GM23338 (cell line): Measurements from ENCODE around the gene VARS2. TPM values are rescaled to one million over a fixed set of nuclear protein-coding genes. Genes with fewer than 3 reads are reported as not detected.

Experiments used
- ATAC-seq: fragments of 200-7000 bp; cut with Tn5 transposase; 3 replicates; pipeline ENCODE4 v1.9.1; 2020
- DNase-seq: peaks from one replicate; pipeline ENCODE4 v3.0.0-alpha.2; 2015; ENCODE audit warnings: low spot score
- H2AFZ ChIP-seq: fragments of 200-600 bp; sonication (generic); 2 replicates; pipeline ENCODE4 v1.8.0; 2016; ENCODE audit warnings: antibody characterized with exemption, mild to moderate bottlenecking, moderate library complexity
- H3F3A ChIP-seq: fragments of 200-600 bp; sonication (generic); replicated peaks from 2 replicates; pipeline ENCODE4 v1.8.0; 2017; ENCODE audit warnings: antibody characterized with exemption, mixed run types, low read depth
- H3K27ac ChIP-seq: fragments of 200-600 bp; sonication (generic); 2 replicates; pipeline ENCODE4 v1.6.1; 2016; ENCODE audit warnings: low read depth
- H3K27me3 ChIP-seq: fragments of 200-600 bp; sonication (generic); 2 replicates; pipeline ENCODE4 v1.8.0; 2016; ENCODE audit warnings: mild to moderate bottlenecking, mixed run types, moderate library complexity; ENCODE audit not compliant: insufficient read depth
- H3K36me3 ChIP-seq: fragments of 200-600 bp; sonication (generic); 2 replicates; pipeline ENCODE4 v1.8.0; 2016; ENCODE audit warnings: mild to moderate bottlenecking; ENCODE audit not compliant: insufficient read depth
- H3K4me1 ChIP-seq: fragments of 200-600 bp; sonication (generic); 2 replicates; pipeline ENCODE4 v1.8.0; 2016; ENCODE audit warnings: mild to moderate bottlenecking, moderate library complexity; ENCODE audit not compliant: insufficient read depth
- H3K4me2 ChIP-seq: fragments of 200-600 bp; sonication (generic); 2 replicates; pipeline ENCODE4 v1.7.1; 2017; ENCODE audit warnings: mixed run types
- H3K4me3 ChIP-seq: fragments of 200-600 bp; sonication (generic); 2 replicates; pipeline ENCODE4 v1.6.1; 2016; ENCODE audit warnings: mixed run types
- H3K79me2 ChIP-seq: fragments of 200-600 bp; sonication (generic); replicated peaks from 2 replicates; pipeline ENCODE4 v1.8.0; 2017; ENCODE audit warnings: mild to moderate bottlenecking; ENCODE audit not compliant: insufficient read depth
- H3K9me2 ChIP-seq: fragments of 200-600 bp; sonication (generic); 2 replicates; pipeline ENCODE4 v1.8.0; 2017; ENCODE audit not compliant: insufficient read depth
- H4K20me1 ChIP-seq: fragments of 200-600 bp; sonication (generic); replicated peaks from 2 replicates; pipeline ENCODE4 v1.8.0; 2017; ENCODE audit warnings: mild to moderate bottlenecking; ENCODE audit not compliant: insufficient read depth
- H3K27ac Mint-ChIP-seq: 2 replicates; pipeline ENCODE4 v1.8.0; 2020; ENCODE audit warnings: inconsistent platforms, mild to moderate bottlenecking, moderate library complexity, mixed read lengths
- H3K27me3 Mint-ChIP-seq: 3 replicates; pipeline ENCODE4 v1.8.0; 2022; ENCODE audit warnings: low read depth, mild to moderate bottlenecking, moderate library complexity, mixed read lengths, inconsistent platforms; ENCODE audit not compliant: insufficient read depth, poor library complexity
- H3K36me3 Mint-ChIP-seq: 3 replicates; pipeline ENCODE4 v1.8.0; 2021; ENCODE audit warnings: low read depth, mild to moderate bottlenecking, inconsistent platforms, moderate library complexity, mixed read lengths
- H3K4me1 Mint-ChIP-seq: 3 replicates; pipeline ENCODE4 v1.8.0; 2020; ENCODE audit warnings: mild to moderate bottlenecking, inconsistent platforms, mixed read lengths
- H3K4me3 Mint-ChIP-seq: 3 replicates; pipeline ENCODE4 v1.8.0; 2021; ENCODE audit warnings: moderate library complexity, mild to moderate bottlenecking, inconsistent platforms, mixed read lengths
- H3K9me3 Mint-ChIP-seq: 3 replicates; pipeline ENCODE4 v1.8.0; 2020; ENCODE audit warnings: moderate library complexity, mild to moderate bottlenecking, inconsistent platforms, mixed read lengths
- CREB1 ChIP-seq: fragments of 250-450 bp; sonication (Bioruptor Pico); IDR thresholded peaks from 2 replicates; pipeline ENCODE4 v1.5.0; 2020; ENCODE audit warnings: low read depth, mild to moderate bottlenecking, moderate library complexity
- CTCF ChIP-seq, 2 experiments: fragments of 200-600 bp in 1 of 2; sonication (generic) in 1 of 2; conservative IDR thresholded peaks; 2 replicates each; pipeline versions ENCODE4 v1.5.1 to v1.6.1; 2016 to 2017; ENCODE audit warnings: antibody characterized with exemption in 2 of 2, low read depth in 2 of 2, mild to moderate bottlenecking in 2 of 2, moderate library complexity in 1 of 2
- EZH2 ChIP-seq: fragments of 200-600 bp; sonication (generic); IDR thresholded peaks from one replicate; pipeline ENCODE4 v1.8.0; 2017; ENCODE audit warnings: antibody characterized with exemption, mild to moderate bottlenecking, low read depth; ENCODE audit not compliant: unreplicated experiment
- EZH2phosphoT487 ChIP-seq: fragments of 200-600 bp; sonication (generic); IDR thresholded peaks from one replicate; pipeline ENCODE4 v1.8.1; 2018; ENCODE audit warnings: antibody characterized with exemption; ENCODE audit not compliant: unreplicated experiment
- NANOG ChIP-seq: IDR thresholded peaks from 2 replicates; pipeline ENCODE4 v1.6.1; 2016; ENCODE audit warnings: antibody characterized with exemption, borderline replicate concordance
- POLR2AphosphoS5 ChIP-seq: IDR thresholded peaks from 2 replicates; pipeline ENCODE4 v1.6.1; 2016; ENCODE audit warnings: antibody characterized with exemption, low read depth
- ZNF331 ChIP-seq: fragments of 250-450 bp; sonication (Bioruptor Pico); IDR thresholded peaks from 2 replicates; pipeline ENCODE4 v1.5.0; 2020; ENCODE audit warnings: low read depth, mild to moderate bottlenecking, moderate library complexity
- ZNF462 ChIP-seq: fragments of 250-450 bp; sonication (Bioruptor Pico); IDR thresholded peaks from 2 replicates; pipeline ENCODE4 v1.5.0; 2020; ENCODE audit warnings: mild to moderate bottlenecking, moderate library complexity
- polyA plus RNA-seq: library from polyadenylated mRNA; unstranded; fragments of >200 nt; fragmentation: Nextera tagmentation; extraction: Ambion mirVana; gene quantifications from 2 replicates; pipeline ENCODE4 v1.2.1, GENCODE V29; 2016
- total RNA-seq: library from RNA; depleted of rRNA; stranded (reverse); fragments of >200 nt; shearing (Covaris generic); gene quantifications from 2 replicates; pipeline ENCODE4 v1.2.3, GENCODE V29; 2014

The VARS2 gene
- total and polyA plus RNA-seq, 2 experiments from 2014 or later = 13.7 to 36.4 TPM

GRCh38 chr6:30889496-30889885 is 24.5 kb upstream of the VARS2 start (continued):
- no peak for TF ChIP-seq ZNF462 (CRISPR knock-in tag)
- TF ChIP-seq EZH2phosphoT487 = no peak
- no peak for TF ChIP-seq NANOG
- no peak for TF ChIP-seq CTCF (conservative IDR thresholded peaks at IDR 0.05; ENCODE audit: low read depth in 2 of 2)
- TF ChIP-seq POLR2AphosphoS5 = no peak
- TF ChIP-seq CREB1 = no peak

- H3K9me2 ChIP-seq = no peaks in the 10 kb centered on the region
- Mint-ChIP-seq H3K4me1 (peaks cover 49% of the 10 kb centered on the region), H3K27ac (peak overlapping the region; percentile 35; the same call in 1 of the 2 replicates), H3K4me3 (no peak overlapping the region; the same call in 2 of the 3 replicates), H3K36me3 (peaks cover 56% of the 10 kb centered on the region), H3K9me3 (no peaks in the 10 kb centered on the region), H3K27me3 (peaks cover 11% of the 10 kb centered on the region)
- no peak overlapping the region for H3K27ac ChIP-seq
- peaks cover 20% of the 10 kb centered on the region for H3K4me1 ChIP-seq
- no peaks in the 10 kb centered on the region for H3K27me3 ChIP-seq
- H2AFZ ChIP-seq = no peak overlapping the region
- H3K79me2 ChIP-seq = peaks cover 44% of the 10 kb centered on the region
- no peak for ATAC-seq
- peaks cover 4% of the 10 kb centered on the region; the same call in 1 of the 2 replicates for H3F3A ChIP-seq
- no peak overlapping the region for H3K4me3 ChIP-seq
- H4K20me1 ChIP-seq = peaks cover 14% of the 10 kb centered on the region
- DNase-seq = no peak
- H3K4me2 ChIP-seq = no peak overlapping the region
- peaks cover 5% of the 10 kb centered on the region for H3K36me3 ChIP-seq
- TF ChIP-seq EZH2 (no peak), CTCF (conservative IDR thresholded peaks at IDR 0.05; ENCODE audit: low read depth in 2 of 2) (no peak), EZH2phosphoT487 (no peak), ZNF331 (no peak)
Observed at GRCh38 chr6:30889921-30890645, 24.0 kb upstream of the VARS2 start.
